CD4-positive, alpha-beta memory T cell (primary cell): ENCODE results near the gene CELA2B. TPM values are rescaled to one million over a fixed set of nuclear protein-coding genes. Genes with fewer than 3 reads are reported as not detected.

ENCODE experiments used
- CTCF ChIA-PET: fragments of 350-600 bp; sonication (Branson Sonifier 250); formaldehyde crosslinking; loops from one replicate; lab custom pipeline; 2021; ENCODE audit warnings: inconsistent platforms; ENCODE audit not compliant: partially characterized antibody; lab: Charles Lee
- POLR2A ChIA-PET: fragments of 350-600 bp; sonication (Branson Sonifier 250); formaldehyde crosslinking; loops from one replicate; lab custom pipeline; 2021; ENCODE audit not compliant: partially characterized antibody; lab: Charles Lee
- DNase-seq, 5 donors: peaks; one replicate each; pipeline versions ENCODE4 v3.0.0 to v3.0.0-alpha.2; 2020 to 2022; ENCODE audit warnings: mixed read lengths in 1 of 5
- H3K27ac ChIP-seq: one replicate; pipeline ENCODE4 v1.7.0; 2013; ENCODE audit warnings: low read depth, low read length
- H3K27me3 ChIP-seq: 2 replicates; pipeline ENCODE4 v1.7.0; 2013; ENCODE audit warnings: mild to moderate bottlenecking, low read length, moderate library complexity; ENCODE audit not compliant: insufficient read depth
- H3K36me3 ChIP-seq: 2 replicates; pipeline ENCODE4 v1.7.0; 2013; ENCODE audit warnings: mild to moderate bottlenecking, low read length, moderate library complexity; ENCODE audit not compliant: insufficient read depth
- H3K4me1 ChIP-seq: 2 replicates; pipeline ENCODE4 v1.7.0; 2013; ENCODE audit warnings: mild to moderate bottlenecking, low read length, moderate library complexity; ENCODE audit not compliant: insufficient read depth
- H3K4me3 ChIP-seq, 2 donors: one replicate each; pipeline ENCODE4 v1.7.0; 2013; ENCODE audit warnings: low read length in 2 of 2, mild to moderate bottlenecking in 1 of 2
- H3K9me3 ChIP-seq, 2 donors: one replicate each; pipeline ENCODE4 v1.7.0; 2013; ENCODE audit warnings: low read length in 2 of 2, control low read depth in 1 of 2; ENCODE audit not compliant: control insufficient read depth in 1 of 2
- H3K27ac Mint-ChIP-seq, 7 donors: one replicate each; pipeline ENCODE4 v1.8.0; 2020 to 2021; ENCODE audit warnings: mixed read lengths in 7 of 7, mild to moderate bottlenecking in 6 of 7, inconsistent platforms in 3 of 7, moderate library complexity in 3 of 7
- H3K27me3 Mint-ChIP-seq, 2 donors: one replicate each; pipeline ENCODE4 v1.8.0; 2020 to 2021; ENCODE audit warnings: mixed read lengths in 2 of 2
- H3K36me3 Mint-ChIP-seq, 2 donors: one replicate each; pipeline ENCODE4 v1.8.0; 2020 to 2021; ENCODE audit warnings: mixed read lengths in 2 of 2, inconsistent platforms in 1 of 2, mild to moderate bottlenecking in 1 of 2
- H3K4me1 Mint-ChIP-seq, 4 donors: one replicate each; pipeline ENCODE4 v1.8.0; 2020 to 2021; ENCODE audit warnings: mixed read lengths in 4 of 4, mild to moderate bottlenecking in 1 of 4
- H3K4me3 Mint-ChIP-seq, 8 donors: one replicate each; pipeline ENCODE4 v1.8.0; 2020 to 2021; ENCODE audit warnings: mixed read lengths in 8 of 8, mild to moderate bottlenecking in 7 of 8, moderate library complexity in 6 of 8, inconsistent platforms in 3 of 8
- H3K9me3 Mint-ChIP-seq, 8 donors: one replicate each; pipeline ENCODE4 v1.8.0; 2020 to 2021; ENCODE audit warnings: mixed read lengths in 8 of 8, mild to moderate bottlenecking in 5 of 8, inconsistent platforms in 3 of 8, moderate library complexity in 1 of 8
- intact Hi-C: fragments of 100-400 bp; cut with micrococcal nuclease; formaldehyde crosslinking; loops from one replicate; pipeline ENCODE4 v1.15.1; 2023
- polyA plus RNA-seq, 2 donors: library from polyadenylated mRNA; unstranded; fragments of 300-500 nt; fragmentation: Illumina TruSeq; gene quantifications; one replicate each; pipeline ENCODE4 v1.2.3, GENCODE V29; 2021
- total RNA-seq, 2 experiments: library from RNA; stranded (reverse); gene quantifications; one replicate each; pipeline ENCODE4 v1.2.3, GENCODE V29; 2021

The CELA2B gene
- total and polyA plus RNA-seq, 4 experiments from 2014 or later: not detected

DNA sequence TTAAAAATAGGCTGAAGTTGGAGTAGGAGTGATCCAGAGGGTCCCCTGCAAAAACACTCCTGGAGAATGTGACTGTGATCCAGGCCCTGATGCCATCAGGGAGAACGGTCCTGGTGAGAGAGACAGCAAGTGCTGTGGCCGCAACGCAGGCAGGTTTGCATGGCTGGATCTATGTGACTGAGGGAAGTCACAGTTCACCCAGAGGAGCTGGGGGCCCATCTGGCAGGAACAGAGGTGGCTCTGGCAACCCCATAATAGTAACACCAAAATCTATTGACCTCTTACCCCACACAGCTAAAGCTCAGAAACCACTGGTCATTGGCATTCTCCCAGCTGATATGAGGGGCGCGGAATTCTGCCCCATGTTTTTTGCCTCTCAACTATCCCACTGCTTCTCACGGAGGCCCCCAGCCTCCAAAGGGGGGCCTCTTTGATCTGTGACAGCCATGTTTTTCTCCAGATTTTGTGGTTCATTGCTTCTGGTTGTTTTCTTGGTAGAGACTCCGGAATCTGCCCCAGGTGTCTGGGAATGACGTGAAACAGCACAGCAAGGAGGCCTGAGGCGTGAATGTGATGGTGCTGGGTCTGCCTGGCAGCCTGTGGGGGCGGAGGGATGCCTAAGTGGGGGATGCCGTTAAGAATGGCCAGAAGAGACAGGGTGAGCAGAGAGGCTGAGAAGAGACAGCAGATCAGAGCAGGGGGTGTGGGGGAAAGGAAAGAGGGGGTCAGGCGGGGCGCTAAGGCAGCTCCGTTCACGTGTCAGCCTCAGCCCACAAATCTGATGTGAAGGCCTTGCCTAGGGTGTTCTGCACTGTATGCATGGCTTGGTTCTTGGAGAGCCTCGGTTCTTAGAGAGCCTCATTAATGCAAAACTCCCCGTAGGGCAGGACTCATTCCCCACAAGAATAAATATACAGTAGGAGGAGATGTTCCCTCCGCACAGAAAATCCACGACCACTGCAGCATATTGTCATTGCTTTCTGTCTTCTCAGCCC lies 24.6 kb downstream of the CELA2B start:
- ChIA-PET POLR2A (interaction anchor here (0.7 kb wide), 1 partner anchor 15 kb away, joined by 3 read pairs; no protein-coding TSS in a partner anchor), CTCF (no interaction called here)
- Histone ChIP-seq H3K36me3 (no peaks in the 10 kb centered on the region), H3K27ac (no peak overlapping the region), H3K4me3 (no peak overlapping the region), H3K4me1 (no peaks in the 10 kb centered on the region), H3K9me3 (no peaks in the 10 kb centered on the region), H3K27me3 (no peaks in the 10 kb centered on the region)
- DNase-seq: no peak
- intact Hi-C loops: no loop called here
- peak overlapping the region in 1 of 7 donors; percentile 23 for H3K27ac Mint-ChIP-seq
- H3K36me3 Mint-ChIP-seq: peaks cover 22 to 36% of the 10 kb centered on the region in 2 donors
- no peaks in the 10 kb centered on the region for H3K9me3 Mint-ChIP-seq
- no peak overlapping the region for H3K4me3 Mint-ChIP-seq
- no peaks in the 10 kb centered on the region for H3K4me1 Mint-ChIP-seq
- H3K27me3 Mint-ChIP-seq: no peaks in the 10 kb centered on the region

DNA sequence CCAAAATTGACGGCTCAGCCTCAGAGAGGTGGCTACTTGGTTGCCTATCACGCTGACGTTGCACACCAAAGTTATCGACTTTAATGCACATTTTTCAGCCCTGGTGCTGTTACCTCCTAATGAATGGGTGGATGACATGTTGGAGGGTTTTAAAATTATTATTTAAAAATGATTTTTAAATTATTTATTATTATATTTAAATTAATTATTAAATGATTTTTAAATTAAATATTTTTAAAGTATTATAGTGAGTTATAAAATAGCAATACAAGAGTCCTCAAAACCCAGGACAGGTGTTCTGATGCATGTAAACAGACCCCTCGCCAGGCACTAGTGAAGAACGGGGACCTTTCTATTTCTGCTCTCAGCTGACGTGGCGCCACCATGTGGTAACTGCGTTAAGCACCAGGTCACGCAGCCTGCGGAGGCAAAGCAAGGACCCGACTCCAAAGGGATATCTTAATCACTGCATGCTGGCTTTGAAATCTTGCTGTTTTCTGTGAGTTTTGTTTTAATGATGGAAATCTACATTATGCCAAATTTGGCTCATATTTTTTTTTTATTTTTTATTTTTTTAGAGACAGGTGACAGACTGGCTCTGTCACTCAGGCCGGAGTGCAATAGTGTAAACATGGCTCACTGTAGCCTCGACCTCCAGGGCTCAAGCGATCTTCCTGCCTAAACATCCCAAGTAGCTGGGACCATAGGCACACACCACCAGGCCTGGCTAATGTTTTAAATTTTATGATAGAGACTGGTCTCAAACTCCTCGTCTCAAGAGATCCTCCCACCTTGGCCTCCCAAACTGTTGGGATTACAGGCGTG lies 25.5 kb downstream of the CELA2B start:
- intact Hi-C loops: no loop called here
- H3K4me3 Mint-ChIP-seq: no peak overlapping the region
- no peaks in the 10 kb centered on the region for H3K4me1 Mint-ChIP-seq
- Histone ChIP-seq H3K4me3 (no peak overlapping the region), H3K4me1 (no peaks in the 10 kb centered on the region), H3K27ac (no peak overlapping the region), H3K36me3 (no peaks in the 10 kb centered on the region), H3K9me3 (no peaks in the 10 kb centered on the region), H3K27me3 (no peaks in the 10 kb centered on the region)
- DNase-seq: peak in 4 of 5 donors; percentile 12 to 32 (median 20)
- peaks cover 13 to 26% of the 10 kb centered on the region in 2 donors for H3K36me3 Mint-ChIP-seq
- CTCF ChIA-PET: no interaction called here
- H3K27me3 Mint-ChIP-seq: no peaks in the 10 kb centered on the region
- POLR2A ChIA-PET: no interaction called here
- no peaks in the 10 kb centered on the region for H3K9me3 Mint-ChIP-seq
- no peak overlapping the region for H3K27ac Mint-ChIP-seq

DNA sequence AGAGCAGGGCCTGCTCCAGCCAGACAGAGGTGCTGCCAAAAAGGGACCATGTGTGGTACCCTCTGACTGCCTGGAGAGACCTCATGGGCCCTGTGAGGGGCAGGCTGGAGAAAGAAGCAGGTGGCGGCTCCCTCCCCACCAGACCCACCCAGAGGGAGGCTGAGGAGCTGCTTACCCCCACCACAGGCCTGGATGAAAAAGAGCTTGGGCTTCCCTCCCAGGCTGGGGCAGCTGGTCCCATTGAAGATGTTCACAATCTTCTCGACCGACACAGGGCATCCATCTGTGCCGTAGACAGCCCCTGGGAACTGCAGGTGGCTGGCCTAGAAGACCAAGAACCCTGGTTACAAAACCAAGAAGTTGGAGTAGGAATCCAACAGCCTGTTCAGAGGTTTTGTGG lies 28.5 kb downstream of the CELA2B start:
- Histone ChIP-seq H3K27ac (no peak overlapping the region), H3K4me1 (no peaks in the 10 kb centered on the region), H3K27me3 (no peaks in the 10 kb centered on the region), H3K36me3 (no peaks in the 10 kb centered on the region), H3K4me3 (no peak overlapping the region), H3K9me3 (no peaks in the 10 kb centered on the region)
- Mint-ChIP-seq H3K4me3 (no peak overlapping the region), H3K27ac (peak overlapping the region in 1 of 7 donors; percentile 36), H3K27me3 (no peaks in the 10 kb centered on the region), H3K9me3 (no peaks in the 10 kb centered on the region), H3K4me1 (peaks cover 0 to 6% (median 2%) of the 10 kb centered on the region in 4 donors), H3K36me3 (peaks cover 12 to 14% of the 10 kb centered on the region in 2 donors)
- intact Hi-C loops: no loop called here
- DNase-seq: no peak
- ChIA-PET CTCF (interaction anchor here (1.0 kb wide), 1 partner anchor 10 kb away, joined by 3 read pairs; no protein-coding TSS in a partner anchor), POLR2A (no interaction called here)

DNA sequence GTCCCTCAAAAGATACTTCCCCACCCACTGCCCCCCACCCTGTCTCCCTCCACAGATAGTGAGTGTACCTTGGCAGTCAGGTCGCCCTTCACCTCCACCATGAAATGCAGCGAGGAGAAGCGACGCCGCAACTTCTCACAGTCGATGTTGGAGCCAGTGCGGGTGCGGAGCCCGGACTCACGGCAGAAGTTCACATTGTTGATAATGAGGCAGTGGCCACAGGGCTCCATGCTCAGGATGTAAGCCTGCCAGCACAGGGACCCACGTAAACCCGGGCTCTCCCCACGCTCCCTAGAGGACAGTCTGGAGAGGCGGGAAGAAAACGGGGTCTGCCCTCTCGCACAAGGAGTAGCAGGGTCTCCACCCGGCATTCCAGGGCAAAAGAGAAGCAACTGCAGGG lies 30.9 kb downstream of the CELA2B start:
- H3K36me3 ChIP-seq: no peaks in the 10 kb centered on the region
- H3K4me3 ChIP-seq: no peak overlapping the region
- Mint-ChIP-seq H3K9me3 (no peaks in the 10 kb centered on the region), H3K27me3 (no peaks in the 10 kb centered on the region), H3K4me1 (peaks cover 0 to 15% (median 6%) of the 10 kb centered on the region in 4 donors), H3K36me3 (peaks cover 11 to 15% of the 10 kb centered on the region in 2 donors), H3K4me3 (no peak overlapping the region), H3K27ac (no peak overlapping the region)
- no peaks in the 10 kb centered on the region for H3K27me3 ChIP-seq
- DNase-seq: no peak
- intact Hi-C loops: no loop called here
- no peaks in the 10 kb centered on the region for H3K4me1 ChIP-seq
- ChIA-PET POLR2A (no interaction called here), CTCF (no interaction called here)
- no peaks in the 10 kb centered on the region for H3K9me3 ChIP-seq
- H3K27ac ChIP-seq: no peak overlapping the region

DNA sequence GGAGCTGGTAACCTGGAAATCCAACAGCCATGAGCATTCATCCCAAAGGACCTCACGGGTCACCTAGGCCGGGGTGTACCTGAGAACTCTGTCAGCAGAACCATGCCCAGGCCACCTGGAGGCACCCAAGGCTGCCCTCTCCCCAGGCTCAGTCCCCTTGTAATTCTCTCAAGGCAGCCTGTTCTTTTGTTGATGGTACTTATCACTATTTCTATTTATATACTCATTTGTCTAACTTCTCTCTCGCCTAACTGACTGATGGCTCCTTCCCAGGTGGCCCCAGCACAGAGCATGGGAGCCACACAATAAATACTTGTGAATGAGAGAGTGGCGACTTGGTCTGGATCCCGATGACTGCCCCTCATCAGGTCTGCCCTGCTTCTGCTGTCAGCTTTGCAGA lies 31.4 kb downstream of the CELA2B start:
- POLR2A ChIA-PET: no interaction called here
- intact Hi-C loops: no loop called here
- H3K27ac Mint-ChIP-seq: no peak overlapping the region
- peaks cover 12 to 17% of the 10 kb centered on the region in 2 donors for H3K36me3 Mint-ChIP-seq
- Histone ChIP-seq H3K9me3 (no peaks in the 10 kb centered on the region), H3K27ac (no peak overlapping the region), H3K36me3 (no peaks in the 10 kb centered on the region), H3K4me1 (no peaks in the 10 kb centered on the region), H3K4me3 (no peak overlapping the region), H3K27me3 (no peaks in the 10 kb centered on the region)
- H3K4me3 Mint-ChIP-seq: no peak overlapping the region
- H3K9me3 Mint-ChIP-seq: no peaks in the 10 kb centered on the region
- no peak for DNase-seq
- peaks cover 0 to 15% (median 6%) of the 10 kb centered on the region in 4 donors for H3K4me1 Mint-ChIP-seq
- CTCF ChIA-PET: no interaction called here
- no peaks in the 10 kb centered on the region for H3K27me3 Mint-ChIP-seq

DNA sequence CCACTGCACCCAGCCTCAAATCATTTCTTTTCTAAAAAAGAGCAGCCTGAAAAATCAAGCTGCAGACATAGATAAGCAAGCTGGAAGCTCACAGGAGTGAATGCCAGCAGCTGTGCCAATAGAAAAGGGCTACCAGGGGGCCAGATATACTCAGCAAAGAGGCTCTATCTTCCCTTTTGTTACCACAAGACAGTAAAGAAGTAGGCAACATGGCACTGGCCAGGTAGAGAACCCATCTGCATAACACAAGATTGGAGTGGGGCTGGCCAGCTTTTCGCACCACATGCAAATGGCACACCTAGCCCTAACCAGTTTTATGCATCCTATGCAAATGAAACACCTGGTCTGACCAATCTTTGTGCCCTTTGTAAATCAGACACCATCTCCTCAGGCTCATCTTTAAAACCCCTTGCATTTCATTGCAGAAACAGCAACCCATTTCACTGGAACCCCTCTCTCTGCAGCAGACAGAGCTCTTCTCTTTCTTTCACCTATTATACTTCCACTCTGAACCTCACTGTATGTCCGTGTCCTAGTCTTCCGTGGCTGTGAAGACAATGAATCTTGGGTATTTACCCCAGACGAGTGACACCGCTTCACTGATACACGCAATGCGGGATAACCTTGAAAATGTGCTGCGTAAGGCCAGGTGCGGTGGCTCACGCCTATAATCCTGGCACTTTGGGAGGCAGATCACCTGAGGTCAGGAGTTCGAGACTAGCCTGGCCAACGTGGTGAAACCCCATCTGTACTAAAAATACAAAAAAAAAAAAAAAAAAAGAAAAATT lies 33.0 kb downstream of the CELA2B start:
- ChIA-PET POLR2A (no interaction called here), CTCF (no interaction called here)
- H3K27me3 ChIP-seq: no peaks in the 10 kb centered on the region
- no peak overlapping the region for H3K4me3 ChIP-seq
- no peaks in the 10 kb centered on the region for H3K9me3 ChIP-seq
- Mint-ChIP-seq H3K4me1 (peaks cover 4 to 17% (median 7%) of the 10 kb centered on the region in 4 donors), H3K27me3 (no peaks in the 10 kb centered on the region), H3K36me3 (peaks cover 14 to 15% of the 10 kb centered on the region in 2 donors), H3K9me3 (no peaks in the 10 kb centered on the region), H3K4me3 (no peak overlapping the region), H3K27ac (peak overlapping the region in 2 of 7 donors; percentile 32 to 71)
- H3K27ac ChIP-seq: no peak overlapping the region
- no peak for DNase-seq
- H3K4me1 ChIP-seq: no peaks in the 10 kb centered on the region
- H3K36me3 ChIP-seq: no peaks in the 10 kb centered on the region
- intact Hi-C loops: no loop called here
